ENCODE data around the gene NOS1AP.

The NOS1AP gene

DNA sequence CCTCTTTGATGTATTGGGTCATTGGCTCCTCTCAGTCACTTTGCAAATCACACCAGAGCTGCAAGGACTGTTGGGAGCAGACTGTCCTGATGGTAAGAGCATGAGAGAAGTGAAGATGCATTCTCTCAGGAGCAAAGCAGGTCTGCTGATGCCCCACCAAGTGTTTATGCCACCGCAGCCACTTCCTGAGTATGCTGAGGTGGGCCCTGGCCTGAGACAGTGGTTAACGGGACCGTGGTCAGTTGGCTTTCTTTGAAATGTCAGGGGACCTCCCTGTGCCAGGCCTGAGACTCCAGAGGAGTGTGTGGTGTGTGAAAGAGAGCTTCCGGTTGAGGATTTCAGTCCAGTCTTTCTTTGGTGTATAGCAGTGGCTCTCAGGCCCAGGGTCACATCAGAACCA, 227.7 kb downstream of the NOS1AP start:
- TF ChIP-seq, protein P1, sequence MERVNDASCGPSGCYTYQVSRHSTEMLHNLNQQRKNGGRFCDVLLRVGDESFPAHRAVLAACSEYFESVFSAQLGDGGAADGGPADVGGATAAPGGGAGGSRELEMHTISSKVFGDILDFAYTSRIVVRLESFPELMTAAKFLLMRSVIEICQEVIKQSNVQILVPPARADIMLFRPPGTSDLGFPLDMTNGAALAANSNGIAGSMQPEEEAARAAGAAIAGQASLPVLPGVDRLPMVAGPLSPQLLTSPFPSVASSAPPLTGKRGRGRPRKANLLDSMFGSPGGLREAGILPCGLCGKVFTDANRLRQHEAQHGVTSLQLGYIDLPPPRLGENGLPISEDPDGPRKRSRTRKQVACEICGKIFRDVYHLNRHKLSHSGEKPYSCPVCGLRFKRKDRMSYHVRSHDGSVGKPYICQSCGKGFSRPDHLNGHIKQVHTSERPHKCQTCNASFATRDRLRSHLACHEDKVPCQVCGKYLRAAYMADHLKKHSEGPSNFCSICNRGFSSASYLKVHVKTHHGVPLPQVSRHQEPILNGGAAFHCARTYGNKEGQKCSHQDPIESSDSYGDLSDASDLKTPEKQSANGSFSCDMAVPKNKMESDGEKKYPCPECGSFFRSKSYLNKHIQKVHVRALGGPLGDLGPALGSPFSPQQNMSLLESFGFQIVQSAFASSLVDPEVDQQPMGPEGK (CRISPR knock-in tag; IDR thresholded peaks at IDR 0.05; ENCODE audit: borderline replicate concordance), result no peak
- no peak for TF ChIP-seq ZNF70 (CRISPR knock-in tag; IDR thresholded peaks at IDR 0.05)
- no peak for TF ChIP-seq TOX (CRISPR knock-in tag; IDR thresholded peaks at IDR 0.05; ENCODE audit: borderline replicate concordance)
- TF ChIP-seq, protein P2, sequence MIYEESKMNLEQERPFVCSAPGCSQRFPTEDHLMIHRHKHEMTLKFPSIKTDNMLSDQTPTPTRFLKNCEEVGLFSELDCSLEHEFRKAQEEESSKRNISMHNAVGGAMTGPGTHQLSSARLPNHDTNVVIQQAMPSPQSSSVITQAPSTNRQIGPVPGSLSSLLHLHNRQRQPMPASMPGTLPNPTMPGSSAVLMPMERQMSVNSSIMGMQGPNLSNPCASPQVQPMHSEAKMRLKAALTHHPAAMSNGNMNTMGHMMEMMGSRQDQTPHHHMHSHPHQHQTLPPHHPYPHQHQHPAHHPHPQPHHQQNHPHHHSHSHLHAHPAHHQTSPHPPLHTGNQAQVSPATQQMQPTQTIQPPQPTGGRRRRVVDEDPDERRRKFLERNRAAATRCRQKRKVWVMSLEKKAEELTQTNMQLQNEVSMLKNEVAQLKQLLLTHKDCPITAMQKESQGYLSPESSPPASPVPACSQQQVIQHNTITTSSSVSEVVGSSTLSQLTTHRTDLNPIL (CRISPR knock-in tag; IDR thresholded peaks at IDR 0.05; ENCODE audit: low read depth), result no peak
- TF ChIP-seq, protein P3, sequence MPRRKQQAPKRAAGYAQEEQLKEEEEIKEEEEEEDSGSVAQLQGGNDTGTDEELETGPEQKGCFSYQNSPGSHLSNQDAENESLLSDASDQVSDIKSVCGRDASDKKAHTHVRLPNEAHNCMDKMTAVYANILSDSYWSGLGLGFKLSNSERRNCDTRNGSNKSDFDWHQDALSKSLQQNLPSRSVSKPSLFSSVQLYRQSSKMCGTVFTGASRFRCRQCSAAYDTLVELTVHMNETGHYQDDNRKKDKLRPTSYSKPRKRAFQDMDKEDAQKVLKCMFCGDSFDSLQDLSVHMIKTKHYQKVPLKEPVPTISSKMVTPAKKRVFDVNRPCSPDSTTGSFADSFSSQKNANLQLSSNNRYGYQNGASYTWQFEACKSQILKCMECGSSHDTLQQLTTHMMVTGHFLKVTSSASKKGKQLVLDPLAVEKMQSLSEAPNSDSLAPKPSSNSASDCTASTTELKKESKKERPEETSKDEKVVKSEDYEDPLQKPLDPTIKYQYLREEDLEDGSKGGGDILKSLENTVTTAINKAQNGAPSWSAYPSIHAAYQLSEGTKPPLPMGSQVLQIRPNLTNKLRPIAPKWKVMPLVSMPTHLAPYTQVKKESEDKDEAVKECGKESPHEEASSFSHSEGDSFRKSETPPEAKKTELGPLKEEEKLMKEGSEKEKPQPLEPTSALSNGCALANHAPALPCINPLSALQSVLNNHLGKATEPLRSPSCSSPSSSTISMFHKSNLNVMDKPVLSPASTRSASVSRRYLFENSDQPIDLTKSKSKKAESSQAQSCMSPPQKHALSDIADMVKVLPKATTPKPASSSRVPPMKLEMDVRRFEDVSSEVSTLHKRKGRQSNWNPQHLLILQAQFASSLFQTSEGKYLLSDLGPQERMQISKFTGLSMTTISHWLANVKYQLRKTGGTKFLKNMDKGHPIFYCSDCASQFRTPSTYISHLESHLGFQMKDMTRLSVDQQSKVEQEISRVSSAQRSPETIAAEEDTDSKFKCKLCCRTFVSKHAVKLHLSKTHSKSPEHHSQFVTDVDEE (CRISPR knock-in tag; IDR thresholded peaks at IDR 0.05), result no peak
- TF ChIP-seq BACH2 (CRISPR knock-in tag; IDR thresholded peaks at IDR 0.05; ENCODE audit: borderline replicate concordance), result no peak
- TF ChIP-seq PPARA (CRISPR knock-in tag; IDR thresholded peaks at IDR 0.05; ENCODE audit: borderline replicate concordance), result no peak
- TF ChIP-seq ESRRG (CRISPR knock-in tag; IDR thresholded peaks at IDR 0.05), result no peak
- no peak for TF ChIP-seq ZC3H10 (CRISPR knock-in tag; IDR thresholded peaks at IDR 0.05)
- no peak for ATAC-seq

DNA sequence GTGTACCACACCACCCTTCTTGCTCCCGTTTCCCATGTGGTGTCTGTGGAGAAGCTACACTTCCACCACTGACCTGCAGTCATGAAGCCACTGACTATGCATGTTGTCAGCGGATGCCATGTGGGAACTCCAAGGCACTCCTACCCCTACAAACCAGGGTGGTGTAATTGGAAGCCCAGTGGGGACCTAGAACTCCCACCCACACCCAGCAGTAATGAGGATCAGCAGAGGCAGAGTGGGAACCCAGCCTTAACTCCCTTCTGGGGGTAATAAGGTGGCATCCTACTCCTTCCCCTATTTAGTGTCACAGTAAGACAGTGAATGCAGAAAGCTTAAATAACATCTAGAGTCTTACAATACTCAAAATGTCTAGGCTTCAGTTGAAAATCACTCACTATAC, 228.8 kb downstream of the NOS1AP start:
- no peak for TF ChIP-seq ZNF70 (CRISPR knock-in tag; IDR thresholded peaks at IDR 0.05)
- TF ChIP-seq, protein P3 (CRISPR knock-in tag; IDR thresholded peaks at IDR 0.05), result no peak
- ATAC-seq, result no peak

DNA sequence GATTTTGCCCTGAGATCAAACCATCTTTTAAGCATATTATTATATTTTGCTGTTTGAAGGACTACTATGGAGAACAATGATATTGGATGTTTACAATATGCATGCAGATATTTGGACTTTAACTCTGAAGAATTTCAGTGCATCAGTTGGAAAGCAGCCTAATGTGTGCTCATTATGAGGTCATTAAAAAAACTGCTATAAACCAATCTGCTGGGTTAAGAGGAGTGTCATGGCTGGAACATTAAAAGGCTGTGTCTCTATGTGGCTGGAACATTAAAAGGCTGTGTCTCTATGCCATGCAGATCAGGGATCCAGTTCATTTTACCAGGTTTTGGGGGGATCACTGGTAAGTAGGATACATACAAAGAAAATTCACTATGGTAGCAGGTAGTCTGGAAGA, 229.5 kb downstream of the NOS1AP start:
- ATAC-seq, result no peak
- TF ChIP-seq SNAI2 (CRISPR knock-in tag; IDR thresholded peaks at IDR 0.05) (no peak), ZNF8 (CRISPR knock-in tag; IDR thresholded peaks at IDR 0.05) (no peak), ZFP3 (CRISPR knock-in tag; IDR thresholded peaks at IDR 0.05) (no peak)
- TF ChIP-seq, protein P1 (CRISPR knock-in tag; IDR thresholded peaks at IDR 0.05; ENCODE audit: borderline replicate concordance), result no peak

DNA sequence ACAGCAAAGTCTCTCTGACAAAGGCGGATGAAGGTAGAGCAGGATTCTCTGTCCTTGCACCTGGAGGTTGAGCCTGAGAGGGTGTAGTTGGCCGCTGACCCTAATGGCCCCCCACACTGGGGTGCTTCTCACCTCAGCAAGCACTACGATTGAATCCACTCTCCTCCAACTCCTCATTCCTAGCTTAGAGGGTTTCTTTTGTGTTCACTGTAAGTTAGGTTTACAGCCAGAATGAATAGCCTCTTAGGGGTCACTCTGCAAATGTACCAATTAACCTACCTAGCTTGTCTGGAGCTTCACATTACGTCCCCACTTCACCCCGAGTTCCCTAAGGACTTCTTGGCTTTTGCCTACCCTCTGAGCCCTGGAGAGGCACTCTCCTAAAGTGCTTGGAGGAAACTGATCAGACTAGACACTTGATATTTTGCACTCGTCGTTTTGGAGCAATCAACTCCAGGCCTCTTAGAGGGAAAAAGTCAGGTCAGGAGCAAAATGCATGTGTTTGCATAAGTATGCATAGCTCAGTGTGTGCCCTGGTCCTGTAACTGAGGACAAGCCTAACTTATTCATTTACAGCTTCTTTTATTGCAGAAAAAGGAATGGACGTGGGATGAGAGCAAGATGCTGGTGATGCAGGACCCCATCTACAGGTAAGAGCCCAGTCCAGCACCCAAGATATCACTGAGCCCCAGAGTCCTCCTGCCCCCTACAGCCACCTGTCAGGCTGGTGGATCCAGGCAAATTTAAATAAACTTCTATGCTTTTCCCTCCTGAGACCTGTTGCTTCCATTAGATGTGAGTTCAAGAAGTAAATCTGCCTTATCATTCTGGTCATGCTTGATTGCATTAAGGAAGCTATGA, 230.8 kb downstream of the NOS1AP start:
- no peak for ATAC-seq
- TF ChIP-seq, protein P3 (CRISPR knock-in tag; IDR thresholded peaks at IDR 0.05), result no peak

Measured in SK-N-SH treated with all-trans-retinoic acid at 6 μM for 48 hours (cell line).